Neuron (in vitro differentiated cells): ENCODE data around the gene ACOT6.
"Not testable (repeated sequence)": the region's sequence is repeated elsewhere in the genome, so short reads cannot be mapped to it uniquely, and the experiment has no call there.

ENCODE experiments used
- H2AFZ ChIP-seq: one replicate; pipeline ENCODE4 v1.6.1; 2013; ENCODE audit warnings: low read depth, mild to moderate bottlenecking, inconsistent platforms, low read length, moderate library complexity
- H3K27me3 ChIP-seq: one replicate; pipeline ENCODE4 v1.6.1; 2013; ENCODE audit warnings: low read length; ENCODE audit not compliant: insufficient read depth
- H3K36me3 ChIP-seq: one replicate; pipeline ENCODE4 v1.6.1; 2013; ENCODE audit warnings: low read length; ENCODE audit not compliant: insufficient read depth
- H3K4me1 ChIP-seq: one replicate; pipeline ENCODE4 v1.6.1; 2013; ENCODE audit warnings: low read length; ENCODE audit not compliant: insufficient read depth
- H3K4me3 ChIP-seq: 2 replicates; pipeline ENCODE4 v1.5.1; 2013; ENCODE audit warnings: mild to moderate bottlenecking, low read length, moderate library complexity
- H3K9me3 ChIP-seq: one replicate; pipeline ENCODE4 v1.6.1; 2013; ENCODE audit warnings: low read length

Gene ACOT6

GRCh38 chr14:73640796-73641365, 28.6 kb downstream of the ACOT6 start:
- H3K9me3 ChIP-seq: no peaks in the 10 kb centered on the region
- no peaks in the 10 kb centered on the region for H3K36me3 ChIP-seq
- H3K4me1 ChIP-seq: peaks cover 7% of the 10 kb centered on the region
- no peak overlapping the region for H3K4me3 ChIP-seq
- H2AFZ ChIP-seq: no peak overlapping the region
- H3K27me3 ChIP-seq: no peaks in the 10 kb centered on the region

DNA sequence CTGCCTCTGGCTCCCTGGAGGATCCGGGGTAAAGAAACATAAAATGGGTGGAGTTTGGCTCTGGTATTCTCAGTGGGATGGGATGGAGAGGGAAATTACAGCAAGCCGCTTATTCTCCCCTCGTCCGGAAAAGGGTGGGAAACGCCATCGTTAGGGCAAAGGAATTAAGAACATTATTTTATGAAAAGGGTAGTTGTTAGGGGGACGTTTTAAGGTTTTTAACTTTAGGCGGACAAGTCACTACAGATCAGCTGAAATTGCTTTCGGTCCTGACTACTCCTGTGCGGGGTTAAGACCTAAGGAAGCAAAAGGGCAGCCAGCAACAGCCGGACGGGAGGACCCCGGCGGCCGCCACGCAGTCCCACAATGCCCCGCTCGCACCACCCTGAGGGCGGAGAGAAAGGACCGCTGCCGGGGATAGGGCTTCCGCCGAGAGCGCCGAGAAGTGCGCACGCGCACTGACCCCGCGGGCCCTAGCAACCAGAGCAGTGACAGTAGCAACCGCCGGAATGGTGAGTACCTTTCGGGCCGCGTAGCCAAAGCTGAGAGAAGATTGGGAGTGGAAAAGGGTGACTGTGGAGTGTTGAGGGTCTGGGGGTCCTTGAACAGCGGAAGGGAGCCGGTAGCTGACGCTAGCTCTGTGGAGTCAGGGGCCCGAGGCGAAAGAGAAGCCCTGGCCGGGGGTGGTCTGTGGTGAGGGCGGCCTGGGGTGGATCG, 32.4 kb downstream of the ACOT6 start, which contains the start of gene DNAL1:
DNAL1 (plus strand) TSS at position 456 of the 717 bp plus-strand sequence; CDS start at position 510, 54 bp downstream.
- no peaks in the 10 kb centered on the region for H3K9me3 ChIP-seq
- peak within 1 kb of the TSS; percentile 73 for H2AFZ ChIP-seq
- H3K36me3 ChIP-seq: no peaks in the 10 kb centered on the region
- H3K4me3 ChIP-seq: peak within 1 kb of the TSS; percentile 91
- no peaks in the 10 kb centered on the region for H3K27me3 ChIP-seq
- H3K4me1 ChIP-seq: peaks cover 9% of the 10 kb centered on the region

- no peaks in the 10 kb centered on the region for H3K27me3 ChIP-seq
Measured at GRCh38 chr14:73645248-73645610, 32.9 kb downstream of the ACOT6 start.

DNA sequence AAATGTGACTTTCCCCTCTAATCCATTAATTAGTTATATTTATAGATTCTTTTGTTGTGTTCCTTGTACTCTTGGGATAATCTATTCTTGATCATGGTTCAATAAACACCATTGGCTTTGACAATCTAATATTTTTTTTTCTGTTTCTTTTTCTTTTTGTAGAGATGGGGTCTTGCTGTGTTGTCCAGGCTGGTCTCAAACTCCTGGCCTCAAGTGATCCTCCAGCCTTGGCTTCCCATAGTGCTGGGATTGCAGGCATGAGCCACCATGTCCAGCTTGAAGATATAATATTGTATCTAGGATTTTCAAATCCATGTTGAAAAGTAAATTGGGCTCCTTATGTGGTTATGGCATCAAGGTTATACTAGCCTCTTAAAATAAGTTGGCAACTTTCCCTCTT, 38.7 kb downstream of the ACOT6 start:
- H3K27me3 ChIP-seq: no peaks in the 10 kb centered on the region
- peaks cover 2% of the 10 kb centered on the region for H3K36me3 ChIP-seq
- peaks cover under 1% of the 10 kb centered on the region for H3K4me1 ChIP-seq
- peaks cover 2% of the 10 kb centered on the region for H3K9me3 ChIP-seq
- H2AFZ ChIP-seq: no peak overlapping the region
- H3K4me3 ChIP-seq: no peak overlapping the region

More at GRCh38 chr14:73645248-73645610, 32.9 kb downstream of the ACOT6 start:
- H3K36me3 ChIP-seq: no peaks in the 10 kb centered on the region
- H2AFZ ChIP-seq: peak overlapping the region; percentile 73
- H3K4me3 ChIP-seq: peak overlapping the region; percentile 91
- no peaks in the 10 kb centered on the region for H3K9me3 ChIP-seq
- peaks cover 9% of the 10 kb centered on the region for H3K4me1 ChIP-seq

- Histone ChIP-seq H3K4me3 (no peak overlapping the region), H3K36me3 (peaks cover 12% of the 10 kb centered on the region), H3K4me1 (no peaks in the 10 kb centered on the region), H3K27me3 (no peaks in the 10 kb centered on the region), H3K9me3 (peaks cover 2% of the 10 kb centered on the region), H2AFZ (no peak overlapping the region)
Measured at GRCh38 chr14:73655851-73656250, 43.5 kb downstream of the ACOT6 start.

GRCh38 chr14:73659202-73659601, 46.9 kb downstream of the ACOT6 start:
- peaks cover 15% of the 10 kb centered on the region for H3K36me3 ChIP-seq
- not testable (repeated sequence) for H3K27me3 ChIP-seq, H3K9me3 ChIP-seq, H3K4me3 ChIP-seq, H3K4me1 ChIP-seq, H2AFZ ChIP-seq

DNA sequence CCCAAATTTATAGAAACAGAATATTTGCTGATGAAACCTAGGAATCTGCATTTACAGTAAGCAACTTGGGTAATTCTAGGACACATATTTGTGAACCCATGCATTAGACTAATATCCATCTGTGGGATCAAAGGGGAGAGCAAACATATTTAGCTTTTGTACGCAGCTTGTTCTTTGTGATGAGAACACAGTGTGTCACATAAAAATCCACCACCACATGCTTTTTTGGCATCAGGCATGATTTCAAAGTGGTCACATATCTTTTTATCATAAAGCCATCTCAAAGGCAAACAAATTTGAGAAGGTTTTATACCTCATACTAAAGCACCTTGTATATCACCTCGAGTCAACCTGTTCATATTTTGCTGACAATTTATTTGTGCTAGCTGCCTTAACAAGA, 48.2 kb downstream of the ACOT6 start:
- no peaks in the 10 kb centered on the region for H3K27me3 ChIP-seq
- peaks cover 17% of the 10 kb centered on the region for H3K36me3 ChIP-seq
- H3K4me3 ChIP-seq: no peak overlapping the region
- H3K9me3 ChIP-seq: peaks cover 2% of the 10 kb centered on the region
- no peaks in the 10 kb centered on the region for H3K4me1 ChIP-seq
- no peak overlapping the region for H2AFZ ChIP-seq

GRCh38 chr14:73661872-73662271, 49.6 kb downstream of the ACOT6 start:
- Histone ChIP-seq H2AFZ (no peak overlapping the region), H3K4me3 (no peak overlapping the region)

DNA sequence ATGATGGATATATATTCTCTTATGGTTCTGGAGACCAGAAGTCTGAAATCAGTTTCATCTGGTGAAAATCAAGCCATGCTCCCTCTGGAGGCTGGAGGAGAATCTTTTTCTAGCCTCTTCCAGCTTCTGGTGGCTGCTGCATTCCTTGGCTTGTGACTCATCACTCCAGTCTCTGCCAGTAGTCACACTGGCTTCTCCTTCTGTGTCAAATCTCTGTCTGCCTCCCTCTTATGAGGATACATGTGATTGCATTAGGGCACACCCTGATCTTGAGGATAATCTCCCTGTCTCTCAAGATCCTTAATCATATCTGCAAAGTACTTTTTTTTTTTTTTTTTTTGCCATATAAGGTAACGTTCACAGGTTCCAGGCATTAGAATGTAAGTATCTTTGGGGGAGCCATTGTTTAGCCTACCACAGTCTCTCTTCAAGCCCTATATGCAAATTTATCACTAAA, 50.2 kb downstream of the ACOT6 start:
- H3K4me3 ChIP-seq: no peak overlapping the region
- H3K27me3 ChIP-seq: no peaks in the 10 kb centered on the region
- peaks cover 17% of the 10 kb centered on the region for H3K36me3 ChIP-seq
- no peaks in the 10 kb centered on the region for H3K4me1 ChIP-seq
- peaks cover 2% of the 10 kb centered on the region for H3K9me3 ChIP-seq
- no peak overlapping the region for H2AFZ ChIP-seq

More at GRCh38 chr14:73661872-73662271, 49.6 kb downstream of the ACOT6 start:
- Histone ChIP-seq H3K9me3 (peaks cover 2% of the 10 kb centered on the region), H3K36me3 (peaks cover 17% of the 10 kb centered on the region), H3K27me3 (no peaks in the 10 kb centered on the region), H3K4me1 (no peaks in the 10 kb centered on the region)

DNA sequence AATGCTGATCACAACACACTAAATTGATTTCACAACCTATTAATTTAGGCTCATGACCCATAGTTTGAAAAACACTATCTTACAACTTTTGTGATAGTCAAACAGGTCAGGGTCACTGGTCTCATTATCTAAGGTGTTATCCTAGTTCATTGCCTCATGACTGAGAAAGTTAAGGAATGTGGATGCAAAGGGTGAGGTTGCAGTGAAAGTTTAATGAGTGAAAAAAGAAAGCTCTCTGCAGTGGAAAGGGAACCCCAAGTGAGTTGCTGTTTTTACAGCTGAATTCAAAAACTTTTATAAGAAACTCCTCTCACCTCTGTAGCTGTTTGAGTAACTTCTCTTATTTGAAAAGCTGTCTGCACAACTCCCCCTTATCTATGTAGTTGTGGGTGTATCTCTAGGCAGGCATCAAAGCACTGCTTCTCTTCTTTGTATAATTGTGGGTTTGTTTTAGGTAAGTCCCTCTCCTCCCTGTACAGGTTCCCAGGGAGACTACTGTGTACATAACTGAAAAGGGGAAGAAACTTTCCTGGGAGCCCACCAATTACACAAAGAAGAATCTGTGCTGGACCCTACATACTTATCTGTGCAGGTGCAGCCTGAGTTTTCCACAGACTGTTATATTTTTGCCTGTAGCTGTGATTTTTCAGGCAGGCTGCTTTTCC, 51.4 kb downstream of the ACOT6 start:
- Histone ChIP-seq H2AFZ (no peak overlapping the region), H3K9me3 (peaks cover 2% of the 10 kb centered on the region), H3K4me1 (no peaks in the 10 kb centered on the region), H3K36me3 (peaks cover 17% of the 10 kb centered on the region), H3K27me3 (no peaks in the 10 kb centered on the region), H3K4me3 (no peak overlapping the region)

GRCh38 chr14:73665130-73665529, 52.8 kb downstream of the ACOT6 start:
- peaks cover 2% of the 10 kb centered on the region for H3K9me3 ChIP-seq
- H3K4me3 ChIP-seq: no peak overlapping the region
- no peaks in the 10 kb centered on the region for H3K27me3 ChIP-seq
- no peaks in the 10 kb centered on the region for H3K4me1 ChIP-seq
- H3K36me3 ChIP-seq: peaks cover 14% of the 10 kb centered on the region
- no peak overlapping the region for H2AFZ ChIP-seq

DNA sequence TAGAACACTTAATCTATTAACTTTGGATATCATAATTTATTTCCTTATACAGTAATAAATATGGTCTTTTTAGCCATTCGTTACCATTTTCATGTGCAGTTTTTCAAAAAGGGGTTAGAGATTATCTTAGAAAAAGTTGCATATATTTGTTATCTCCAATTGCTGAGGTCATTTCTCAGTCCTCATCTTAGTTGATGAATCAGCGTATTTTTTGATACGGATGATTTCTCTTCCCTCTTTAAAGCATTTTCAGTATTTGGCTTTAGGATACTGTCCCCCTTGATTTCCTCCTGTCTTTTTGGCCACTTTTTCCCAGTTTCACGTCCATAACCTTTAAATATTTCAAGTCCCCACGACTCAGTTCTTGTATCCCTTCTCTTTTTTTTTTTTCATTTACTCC, 54.3 kb downstream of the ACOT6 start:
- peaks cover 2% of the 10 kb centered on the region for H3K9me3 ChIP-seq
- H3K4me1 ChIP-seq: no peaks in the 10 kb centered on the region
- peaks cover 6% of the 10 kb centered on the region for H3K36me3 ChIP-seq
- no peak overlapping the region for H3K4me3 ChIP-seq
- H2AFZ ChIP-seq: no peak overlapping the region
- no peaks in the 10 kb centered on the region for H3K27me3 ChIP-seq

DNA sequence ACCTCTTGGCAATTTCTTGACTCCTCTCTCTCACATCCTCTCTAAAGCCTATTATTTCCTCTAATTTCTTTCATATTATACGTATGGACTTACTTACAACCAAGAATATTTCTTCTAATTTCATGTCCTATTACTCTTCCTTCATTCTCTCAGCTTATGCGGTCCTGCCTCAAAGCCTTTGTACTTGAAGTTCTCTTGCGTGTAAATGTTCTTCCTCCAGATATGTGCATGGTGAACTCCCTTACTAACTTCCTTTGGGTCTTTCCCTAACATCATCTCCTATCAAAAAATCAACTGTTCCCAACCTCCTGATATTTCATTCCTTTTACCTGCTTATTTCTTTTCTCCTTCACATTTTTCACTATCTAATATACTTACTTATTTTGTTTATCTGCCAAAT, 55.5 kb downstream of the ACOT6 start:
- Histone ChIP-seq H2AFZ (no peak overlapping the region), H3K4me3 (no peak overlapping the region), H3K36me3 (peaks cover 6% of the 10 kb centered on the region), H3K27me3 (no peaks in the 10 kb centered on the region), H3K9me3 (peaks cover 2% of the 10 kb centered on the region), H3K4me1 (no peaks in the 10 kb centered on the region)
